ENCODE data around the gene LCE1B.

The LCE1B gene

DNA sequence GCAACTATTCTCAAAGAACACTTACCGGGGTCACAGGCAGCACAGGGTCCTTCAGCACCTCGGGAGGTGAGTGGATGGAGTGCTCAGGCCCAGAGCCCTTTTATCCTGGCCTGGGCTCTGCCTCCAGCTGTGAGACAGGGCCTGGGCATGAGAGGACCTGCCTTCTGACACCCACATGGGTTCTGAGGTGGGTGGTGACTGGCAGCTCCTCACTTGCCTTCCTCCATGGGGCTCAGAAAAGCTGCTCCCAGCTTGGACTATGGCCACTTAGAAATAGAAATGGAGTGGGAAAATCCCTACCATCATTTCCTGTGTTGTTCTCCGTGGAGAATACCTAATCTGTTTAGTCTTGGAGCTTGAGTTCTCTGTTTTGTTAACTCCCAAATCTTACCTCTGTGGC is 5.2 kb upstream of the LCE1B start, which contains the start of gene LCE1C:
LCE1C (minus strand) TSS at position 76 of the 400 bp plus-strand sequence. CDS start 1,173 bp downstream, outside the sequence.
- H3K4me3 ChIP-seq (ENCODE audit: low read length in 2 of 2) = no peak within 1 kb of the TSS
- H3K9me3 ChIP-seq (ENCODE audit: control insufficient read depth in 2 of 2, low read length in 2 of 2) = no peaks in the 10 kb centered on the region
- no peak within 1 kb of the TSS for H3K9ac ChIP-seq (ENCODE audit: low read length in 2 of 2)
- no peaks in the 10 kb centered on the region for H3K27me3 ChIP-seq (ENCODE audit: control insufficient read depth in 1 of 2, insufficient read depth in 2 of 2, low read length in 2 of 2)
- no peaks in the 10 kb centered on the region for H3K4me1 ChIP-seq (ENCODE audit: control insufficient read depth, insufficient read depth, low read length)
- no peaks in the 10 kb centered on the region for H3K36me3 ChIP-seq (ENCODE audit: control insufficient read depth in 2 of 2, insufficient read depth in 2 of 2, low read length in 2 of 2)
- H3K27ac ChIP-seq (ENCODE audit: low read length) = no peak within 1 kb of the TSS

DNA sequence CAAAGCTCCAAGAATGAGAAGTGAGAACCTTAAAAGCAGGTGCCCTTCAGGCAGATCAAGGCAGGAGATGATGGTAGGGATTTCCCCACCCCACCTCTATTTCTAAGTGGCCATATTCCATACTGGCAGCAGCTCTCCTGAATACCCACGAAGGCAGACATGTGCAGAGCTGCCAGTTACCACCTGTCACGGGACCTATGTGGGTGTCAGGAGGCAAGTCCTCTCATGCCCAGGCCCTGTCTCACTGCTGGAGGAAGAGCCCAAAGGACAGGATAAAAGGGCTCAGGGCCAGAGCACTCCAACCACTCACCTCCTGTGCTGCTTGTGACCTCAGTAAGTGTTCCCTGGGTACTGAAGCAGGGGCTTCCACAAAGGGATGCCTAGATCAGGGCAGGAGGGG is 721 bp upstream of the LCE1B start:
- no peak overlapping the region for H3K4me3 ChIP-seq (ENCODE audit: low read length in 2 of 2)
- no peaks in the 10 kb centered on the region for H3K4me1 ChIP-seq (ENCODE audit: control insufficient read depth, insufficient read depth, low read length)
- no peaks in the 10 kb centered on the region for H3K9me3 ChIP-seq (ENCODE audit: control insufficient read depth in 2 of 2, low read length in 2 of 2)
- no peaks in the 10 kb centered on the region for H3K36me3 ChIP-seq (ENCODE audit: control insufficient read depth in 2 of 2, insufficient read depth in 2 of 2, low read length in 2 of 2)
- H3K27me3 ChIP-seq (ENCODE audit: control insufficient read depth in 1 of 2, insufficient read depth in 2 of 2, low read length in 2 of 2) = no peaks in the 10 kb centered on the region
- no peak overlapping the region for H3K27ac ChIP-seq (ENCODE audit: low read length)
- H3K9ac ChIP-seq (ENCODE audit: low read length in 2 of 2) = no peak overlapping the region

DNA sequence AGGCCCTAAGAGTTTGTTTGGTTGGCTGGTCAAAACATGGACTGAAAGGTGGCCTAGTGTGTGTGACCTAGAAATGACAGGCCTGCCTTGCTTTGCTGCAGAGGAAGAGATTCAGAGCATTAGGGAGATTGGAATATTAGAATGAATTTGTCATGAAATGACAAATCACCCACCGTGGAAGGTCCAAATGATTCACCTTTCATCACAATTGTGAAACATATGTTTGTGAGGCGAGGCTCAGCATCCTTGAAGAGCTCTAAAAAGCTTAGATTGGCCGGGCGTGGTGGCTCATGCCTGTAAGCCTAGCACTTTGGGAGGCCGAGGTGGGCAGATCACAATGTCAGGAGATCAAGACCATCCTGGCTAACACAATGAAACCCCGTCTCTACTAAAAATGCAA is 5.5 kb downstream of the LCE1B start:
- Histone ChIP-seq H3K9ac (ENCODE audit: low read length in 2 of 2) (no peak overlapping the region), H3K4me1 (ENCODE audit: control insufficient read depth, insufficient read depth, low read length) (no peaks in the 10 kb centered on the region), H3K4me3 (ENCODE audit: low read length in 2 of 2) (no peak overlapping the region), H3K9me3 (ENCODE audit: control insufficient read depth in 2 of 2, low read length in 2 of 2) (no peaks in the 10 kb centered on the region), H3K36me3 (ENCODE audit: control insufficient read depth in 2 of 2, insufficient read depth in 2 of 2, low read length in 2 of 2) (no peaks in the 10 kb centered on the region), H3K27me3 (ENCODE audit: control insufficient read depth in 1 of 2, insufficient read depth in 2 of 2, low read length in 2 of 2) (no peaks in the 10 kb centered on the region), H3K27ac (ENCODE audit: low read length) (no peak overlapping the region)

DNA sequence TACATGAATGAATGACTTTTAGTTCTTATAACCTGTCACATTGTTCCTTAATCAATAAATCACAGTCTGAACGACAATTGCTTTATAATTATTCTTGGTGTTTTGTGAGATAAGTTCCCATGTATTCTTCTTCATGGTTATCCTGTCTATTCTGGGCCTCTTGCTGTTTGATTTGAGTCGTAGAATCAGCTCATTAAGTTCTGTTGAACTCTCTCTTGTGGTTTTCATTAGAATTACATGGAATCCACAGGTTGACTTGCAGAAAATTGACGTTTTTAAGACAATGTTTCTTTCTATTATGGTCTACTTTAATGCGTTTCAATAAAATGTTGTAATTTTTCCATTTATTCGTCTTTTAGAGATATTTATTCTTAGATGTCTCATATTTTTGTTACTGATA is 11.5 kb downstream of the LCE1B start:
- Histone ChIP-seq H3K27ac (ENCODE audit: low read length) (no peak overlapping the region), H3K27me3 (ENCODE audit: control insufficient read depth in 1 of 2, insufficient read depth in 2 of 2, low read length in 2 of 2) (no peaks in the 10 kb centered on the region), H3K36me3 (ENCODE audit: control insufficient read depth in 2 of 2, insufficient read depth in 2 of 2, low read length in 2 of 2) (no peaks in the 10 kb centered on the region), H3K9me3 (ENCODE audit: control insufficient read depth in 2 of 2, low read length in 2 of 2) (no peaks in the 10 kb centered on the region), H3K9ac (ENCODE audit: low read length in 2 of 2) (no peak overlapping the region), H3K4me3 (ENCODE audit: low read length in 2 of 2) (no peak overlapping the region), H3K4me1 (ENCODE audit: control insufficient read depth, insufficient read depth, low read length) (no peaks in the 10 kb centered on the region)

DNA sequence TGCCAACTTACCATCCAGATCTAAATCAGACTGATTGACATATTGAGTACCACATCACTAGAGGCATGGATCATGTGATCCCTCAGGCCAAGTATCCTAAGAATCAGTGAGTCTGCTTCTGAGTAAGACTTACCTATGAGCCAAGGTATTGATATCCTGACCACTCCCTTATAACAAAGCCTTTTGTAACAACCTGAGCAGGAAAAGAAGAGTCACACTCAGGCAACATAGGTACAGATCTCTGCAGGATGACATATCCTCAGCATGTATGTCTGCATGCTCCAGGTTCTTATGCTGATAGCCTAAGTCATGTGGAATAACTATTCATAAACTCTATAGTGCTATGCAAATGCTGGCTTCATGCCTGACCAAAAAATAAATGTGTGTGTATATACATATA is 13.2 kb downstream of the LCE1B start:
- no peaks in the 10 kb centered on the region for H3K36me3 ChIP-seq (ENCODE audit: control insufficient read depth in 2 of 2, insufficient read depth in 2 of 2, low read length in 2 of 2)
- no peak overlapping the region for H3K4me3 ChIP-seq (ENCODE audit: low read length in 2 of 2)
- no peaks in the 10 kb centered on the region for H3K9me3 ChIP-seq (ENCODE audit: control insufficient read depth in 2 of 2, low read length in 2 of 2)
- no peak overlapping the region for H3K9ac ChIP-seq (ENCODE audit: low read length in 2 of 2)
- H3K27me3 ChIP-seq (ENCODE audit: control insufficient read depth in 1 of 2, insufficient read depth in 2 of 2, low read length in 2 of 2) = no peaks in the 10 kb centered on the region
- H3K27ac ChIP-seq (ENCODE audit: low read length) = no peak overlapping the region
- H3K4me1 ChIP-seq (ENCODE audit: control insufficient read depth, insufficient read depth, low read length) = no peaks in the 10 kb centered on the region

DNA sequence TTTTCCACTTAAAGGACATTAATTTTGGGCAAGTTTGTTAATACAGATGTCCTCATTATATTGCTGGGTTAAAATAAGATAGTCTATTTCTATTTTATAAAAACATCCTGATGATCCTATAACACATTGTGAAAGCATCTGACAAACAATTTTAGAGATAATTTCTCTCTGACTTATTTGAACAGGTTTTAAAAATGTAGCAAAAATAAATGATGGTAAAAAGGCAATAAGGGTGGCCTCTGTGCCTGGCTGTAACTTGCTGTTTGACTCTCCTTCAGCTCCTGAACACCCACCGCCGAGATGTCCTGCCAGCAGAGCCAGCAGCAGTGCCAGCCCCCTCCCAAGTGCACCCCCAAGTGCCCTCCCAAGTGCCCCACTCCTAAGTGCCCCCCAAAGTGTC is 15.4 kb downstream of the LCE1B start, which contains the start of gene LCE1A:
LCE1A (plus strand) TSS at position 301 of the 400 bp plus-strand sequence; CDS start at position 301, 0 bp downstream.
- H3K27ac ChIP-seq (ENCODE audit: low read length) = no peak within 1 kb of the TSS
- H3K36me3 ChIP-seq (ENCODE audit: control insufficient read depth in 2 of 2, insufficient read depth in 2 of 2, low read length in 2 of 2) = no peaks in the 10 kb centered on the region
- no peaks in the 10 kb centered on the region for H3K4me1 ChIP-seq (ENCODE audit: control insufficient read depth, insufficient read depth, low read length)
- no peaks in the 10 kb centered on the region for H3K27me3 ChIP-seq (ENCODE audit: control insufficient read depth in 1 of 2, insufficient read depth in 2 of 2, low read length in 2 of 2)
- H3K9ac ChIP-seq (ENCODE audit: low read length in 2 of 2) = no peak within 1 kb of the TSS
- H3K9me3 ChIP-seq (ENCODE audit: control insufficient read depth in 2 of 2, low read length in 2 of 2) = no peaks in the 10 kb centered on the region
- H3K4me3 ChIP-seq (ENCODE audit: low read length in 2 of 2) = no peak within 1 kb of the TSS

DNA sequence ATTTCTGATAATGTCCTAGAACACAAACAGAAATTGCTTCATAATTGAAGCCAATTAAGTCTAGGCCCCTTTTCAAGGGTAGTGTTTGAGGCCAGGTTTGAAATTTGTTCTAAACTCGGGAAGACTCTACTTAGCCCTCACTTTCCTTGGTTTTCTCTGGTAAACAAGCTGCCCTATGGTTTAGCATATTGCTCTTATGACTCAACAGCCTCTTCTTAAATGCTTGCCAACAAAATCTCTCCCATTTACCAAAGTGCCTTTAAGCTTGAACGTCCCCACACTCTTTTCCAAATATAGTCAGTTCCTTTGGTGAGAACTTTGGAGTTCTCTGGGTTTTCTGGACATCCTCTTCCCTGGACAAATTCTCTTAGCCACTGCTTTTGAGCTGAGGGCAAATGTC is 25.1 kb downstream of the LCE1B start:
- H3K27me3 ChIP-seq (ENCODE audit: control insufficient read depth in 1 of 2, insufficient read depth in 2 of 2, low read length in 2 of 2) = no peaks in the 10 kb centered on the region
- H3K9me3 ChIP-seq (ENCODE audit: control insufficient read depth in 2 of 2, low read length in 2 of 2) = no peaks in the 10 kb centered on the region
- H3K4me1 ChIP-seq (ENCODE audit: control insufficient read depth, insufficient read depth, low read length) = no peaks in the 10 kb centered on the region
- no peak overlapping the region for H3K9ac ChIP-seq (ENCODE audit: low read length in 2 of 2)
- no peak overlapping the region for H3K27ac ChIP-seq (ENCODE audit: low read length)
- no peaks in the 10 kb centered on the region for H3K36me3 ChIP-seq (ENCODE audit: control insufficient read depth in 2 of 2, insufficient read depth in 2 of 2, low read length in 2 of 2)
- H3K4me3 ChIP-seq (ENCODE audit: low read length in 2 of 2) = no peak overlapping the region

DNA sequence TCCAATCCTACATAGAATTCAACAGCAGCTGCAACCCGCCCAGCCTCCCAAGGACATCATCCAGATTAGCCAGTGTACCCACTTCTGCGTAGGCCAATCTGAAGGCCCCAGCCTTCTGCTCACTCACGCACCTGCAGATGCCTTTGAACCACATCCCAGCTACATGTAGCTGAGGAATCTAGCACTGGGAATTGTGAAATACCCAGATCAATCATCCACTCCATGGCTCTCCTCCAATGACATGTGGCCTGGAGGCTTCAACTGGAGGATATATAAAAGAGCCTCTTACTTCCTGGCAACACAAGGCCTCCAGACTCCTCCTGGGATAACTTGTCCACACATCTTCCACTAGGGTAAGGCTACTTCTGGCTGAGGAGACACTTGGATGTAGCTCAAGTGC is 30.8 kb downstream of the LCE1B start, which contains the start of gene LCE6A:
LCE6A (plus strand) TSS at position 301 of the 400 bp plus-strand sequence. CDS start 665 bp downstream, outside the sequence.
- H3K27ac ChIP-seq (ENCODE audit: low read length) = no peak within 1 kb of the TSS
- H3K9ac ChIP-seq (ENCODE audit: low read length in 2 of 2) = no peak within 1 kb of the TSS
- no peaks in the 10 kb centered on the region for H3K4me1 ChIP-seq (ENCODE audit: control insufficient read depth, insufficient read depth, low read length)
- no peak within 1 kb of the TSS for H3K4me3 ChIP-seq (ENCODE audit: low read length in 2 of 2)
- H3K9me3 ChIP-seq (ENCODE audit: control insufficient read depth in 2 of 2, low read length in 2 of 2) = no peaks in the 10 kb centered on the region
- no peaks in the 10 kb centered on the region for H3K36me3 ChIP-seq (ENCODE audit: control insufficient read depth in 2 of 2, insufficient read depth in 2 of 2, low read length in 2 of 2)
- H3K27me3 ChIP-seq (ENCODE audit: control insufficient read depth in 1 of 2, insufficient read depth in 2 of 2, low read length in 2 of 2) = peaks cover 0 to 2% of the 10 kb centered on the region in 2 donors

DNA sequence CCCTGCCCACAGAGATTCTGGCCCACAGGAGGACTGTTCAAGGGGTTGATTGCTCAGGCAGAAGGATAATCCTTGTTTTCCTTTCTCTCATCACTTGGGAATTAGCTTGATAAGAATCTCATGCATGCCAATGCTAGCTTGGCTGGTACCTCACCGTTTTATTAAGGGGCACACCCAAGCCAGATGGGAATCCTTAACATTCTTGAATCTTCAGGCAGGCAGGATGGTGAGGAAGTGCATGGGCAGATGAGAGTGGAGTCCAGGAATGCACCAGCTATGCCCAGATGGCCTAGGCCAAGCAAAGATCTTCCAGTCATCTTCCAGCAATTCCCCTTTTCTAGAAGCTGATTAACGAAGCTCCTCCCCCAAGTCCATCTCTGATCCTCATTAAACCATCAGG is 43.9 kb downstream of the LCE1B start:
- Histone ChIP-seq H3K36me3 (ENCODE audit: control insufficient read depth in 2 of 2, insufficient read depth in 2 of 2, low read length in 2 of 2) (no peaks in the 10 kb centered on the region), H3K4me1 (ENCODE audit: control insufficient read depth, insufficient read depth, low read length) (peaks cover 2% of the 10 kb centered on the region), H3K27ac (ENCODE audit: low read length) (no peak overlapping the region), H3K9ac (ENCODE audit: low read length in 2 of 2) (no peak overlapping the region), H3K9me3 (ENCODE audit: control insufficient read depth in 2 of 2, low read length in 2 of 2) (no peaks in the 10 kb centered on the region), H3K4me3 (ENCODE audit: low read length in 2 of 2) (no peak overlapping the region), H3K27me3 (ENCODE audit: control insufficient read depth in 1 of 2, insufficient read depth in 2 of 2, low read length in 2 of 2) (no peaks in the 10 kb centered on the region)

DNA sequence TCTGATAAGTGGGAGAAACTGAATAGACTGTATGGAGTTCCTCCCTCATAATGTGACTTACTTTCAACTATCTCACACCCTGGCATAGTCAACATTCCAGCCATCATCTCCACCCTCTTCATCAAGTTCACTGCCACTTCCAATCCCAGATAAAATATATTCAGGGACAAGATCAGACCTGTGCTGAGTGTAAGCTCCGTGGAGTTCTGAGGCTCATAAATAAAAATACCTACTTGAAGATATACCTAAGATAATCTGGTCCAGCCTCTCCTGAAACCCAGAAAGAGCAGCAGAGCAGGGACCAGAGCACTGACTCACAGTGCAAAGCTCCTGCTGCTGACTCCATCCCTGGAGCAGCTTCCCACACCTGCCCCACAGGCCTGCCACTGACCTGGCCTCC is 46.3 kb downstream of the LCE1B start:
- Histone ChIP-seq H3K27ac (ENCODE audit: low read length) (no peak overlapping the region), H3K27me3 (ENCODE audit: control insufficient read depth in 1 of 2, insufficient read depth in 2 of 2, low read length in 2 of 2) (no peaks in the 10 kb centered on the region), H3K36me3 (ENCODE audit: control insufficient read depth in 2 of 2, insufficient read depth in 2 of 2, low read length in 2 of 2) (no peaks in the 10 kb centered on the region), H3K9ac (ENCODE audit: low read length in 2 of 2) (no peak overlapping the region), H3K4me1 (ENCODE audit: control insufficient read depth, insufficient read depth, low read length) (peaks cover 15% of the 10 kb centered on the region), H3K4me3 (ENCODE audit: low read length in 2 of 2) (no peak overlapping the region), H3K9me3 (ENCODE audit: control insufficient read depth in 2 of 2, low read length in 2 of 2) (no peaks in the 10 kb centered on the region)

DNA sequence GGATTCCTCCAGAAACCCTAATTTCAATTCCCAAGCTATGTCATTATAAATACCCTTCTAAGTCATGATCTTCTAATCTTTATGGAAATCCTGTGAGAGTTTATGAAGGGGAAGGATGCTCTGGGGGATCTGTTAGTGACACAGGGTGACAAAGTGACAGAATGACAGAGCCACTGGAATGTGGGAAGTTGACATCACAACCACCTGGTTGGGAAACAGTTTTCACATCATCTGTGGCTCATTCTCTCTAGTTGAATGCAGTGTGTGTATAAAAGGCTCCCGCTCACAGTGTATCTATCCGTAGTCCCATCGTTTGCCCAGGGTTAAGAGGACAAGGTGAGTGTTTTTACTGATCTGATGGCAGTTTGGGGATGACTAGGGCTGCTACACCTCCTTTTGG is 47.9 kb downstream of the LCE1B start, which contains the start of gene LCE7A:
LCE7A (plus strand) TSS at position 301 of the 400 bp plus-strand sequence. CDS start 702 bp downstream, outside the sequence.
- H3K4me3 ChIP-seq (ENCODE audit: low read length in 2 of 2) = no peak within 1 kb of the TSS
- H3K4me1 ChIP-seq (ENCODE audit: control insufficient read depth, insufficient read depth, low read length) = peaks cover 15% of the 10 kb centered on the region
- no peaks in the 10 kb centered on the region for H3K36me3 ChIP-seq (ENCODE audit: control insufficient read depth in 2 of 2, insufficient read depth in 2 of 2, low read length in 2 of 2)
- H3K27me3 ChIP-seq (ENCODE audit: control insufficient read depth in 1 of 2, insufficient read depth in 2 of 2, low read length in 2 of 2) = no peaks in the 10 kb centered on the region
- H3K9ac ChIP-seq (ENCODE audit: low read length in 2 of 2) = no peak within 1 kb of the TSS
- no peaks in the 10 kb centered on the region for H3K9me3 ChIP-seq (ENCODE audit: control insufficient read depth in 2 of 2, low read length in 2 of 2)
- no peak within 1 kb of the TSS for H3K27ac ChIP-seq (ENCODE audit: low read length)

Data from stomach smooth muscle (tissue), 2 donors.